Type B pancreatic cell (in vitro differentiated cells): ENCODE data around the gene SMIM35. TPM values are rescaled to one million over a fixed set of nuclear protein-coding genes. Genes with fewer than 3 reads are reported as not detected.

Experiments used
- DNase-seq: peaks from one replicate; pipeline ENCODE4 v3.0.0; 2021; ENCODE audit warnings: mixed read lengths; ENCODE audit not compliant: unreplicated experiment; ENCODE audit errors: extremely low spot score
- H3K27ac Mint-ChIP-seq: 2 replicates; pipeline ENCODE4 v1.8.0; 2021; ENCODE audit warnings: mild to moderate bottlenecking, mixed read lengths
- H3K27me3 Mint-ChIP-seq: 2 replicates; pipeline ENCODE4 v1.8.0; 2021; ENCODE audit warnings: mixed read lengths
- H3K36me3 Mint-ChIP-seq: 2 replicates; pipeline ENCODE4 v1.8.0; 2021; ENCODE audit warnings: mixed read lengths
- H3K4me1 Mint-ChIP-seq: one replicate; pipeline ENCODE4 v1.8.0; 2021; ENCODE audit warnings: mixed read lengths; ENCODE audit not compliant: unreplicated experiment
- H3K4me3 Mint-ChIP-seq: 2 replicates; pipeline ENCODE4 v1.8.0; 2021; ENCODE audit warnings: mild to moderate bottlenecking, mixed read lengths
- H3K9me3 Mint-ChIP-seq: 2 replicates; pipeline ENCODE4 v1.8.0; 2021; ENCODE audit warnings: mixed read lengths
- CTCF ChIP-seq: fragments of 200-600 bp; sonication (generic); conservative IDR thresholded peaks from 2 replicates; pipeline ENCODE4 v1.5.0; 2021; ENCODE audit warnings: antibody characterized with exemption, mild to moderate bottlenecking
- total RNA-seq: library from RNA; stranded (reverse); gene quantifications from 2 replicates; pipeline ENCODE4 v1.2.1, GENCODE V29; 2021; ENCODE audit warnings: low replicate concordance

Gene SMIM35
- total RNA-seq, 1 donor from 2014 or later: 0.17 TPM

- no peak overlapping the region for H3K27ac Mint-ChIP-seq
- no peaks in the 10 kb centered on the region for H3K36me3 Mint-ChIP-seq
- no peak for DNase-seq
- no peak for TF ChIP-seq CTCF
- H3K27me3 Mint-ChIP-seq: peaks cover 20% of the 10 kb centered on the region
- no peak overlapping the region for H3K4me3 Mint-ChIP-seq
- peaks cover 6% of the 10 kb centered on the region for H3K4me1 Mint-ChIP-seq
- no peaks in the 10 kb centered on the region for H3K9me3 Mint-ChIP-seq
Observed at GRCh38 chr11:118001494-118001971, 85.2 kb downstream of the SMIM35 start.

GRCh38 chr11:118000850-118001228 is 85.9 kb downstream of the SMIM35 start:
- no peaks in the 10 kb centered on the region for H3K36me3 Mint-ChIP-seq
- H3K27ac Mint-ChIP-seq: no peak overlapping the region
- H3K4me1 Mint-ChIP-seq: peaks cover 6% of the 10 kb centered on the region
- H3K27me3 Mint-ChIP-seq: peaks cover 20% of the 10 kb centered on the region
- no peak for DNase-seq
- no peak overlapping the region for H3K4me3 Mint-ChIP-seq
- no peaks in the 10 kb centered on the region for H3K9me3 Mint-ChIP-seq
- TF ChIP-seq CTCF: no peak

- Mint-ChIP-seq H3K27ac (no peak overlapping the region), H3K9me3 (no peaks in the 10 kb centered on the region), H3K27me3 (peaks cover 15% of the 10 kb centered on the region), H3K36me3 (no peaks in the 10 kb centered on the region), H3K4me3 (no peak overlapping the region), H3K4me1 (peaks cover 6% of the 10 kb centered on the region)
- TF ChIP-seq CTCF: no peak
- DNase-seq: no peak
Observed at GRCh38 chr11:118000067-118000849, 86.5 kb downstream of the SMIM35 start.

GRCh38 chr11:117999354-117999993 is 87.3 kb downstream of the SMIM35 start:
- TF ChIP-seq CTCF: no peak
- H3K4me3 Mint-ChIP-seq: no peak overlapping the region
- no peak overlapping the region for H3K27ac Mint-ChIP-seq
- no peaks in the 10 kb centered on the region for H3K9me3 Mint-ChIP-seq
- H3K27me3 Mint-ChIP-seq: peaks cover 10% of the 10 kb centered on the region
- H3K36me3 Mint-ChIP-seq: no peaks in the 10 kb centered on the region
- H3K4me1 Mint-ChIP-seq: peaks cover 6% of the 10 kb centered on the region
- DNase-seq: no peak

GRCh38 chr11:117998664-117999353 is 88.0 kb downstream of the SMIM35 start:
- no peaks in the 10 kb centered on the region for H3K9me3 Mint-ChIP-seq
- H3K4me1 Mint-ChIP-seq: peaks cover 6% of the 10 kb centered on the region
- peaks cover 5% of the 10 kb centered on the region for H3K27me3 Mint-ChIP-seq
- no peak for DNase-seq
- no peaks in the 10 kb centered on the region for H3K36me3 Mint-ChIP-seq
- H3K4me3 Mint-ChIP-seq: no peak overlapping the region
- H3K27ac Mint-ChIP-seq: no peak overlapping the region
- TF ChIP-seq CTCF: no peak
